Measurements from ENCODE around the gene PLA2G4A.

The PLA2G4A gene

DNA sequence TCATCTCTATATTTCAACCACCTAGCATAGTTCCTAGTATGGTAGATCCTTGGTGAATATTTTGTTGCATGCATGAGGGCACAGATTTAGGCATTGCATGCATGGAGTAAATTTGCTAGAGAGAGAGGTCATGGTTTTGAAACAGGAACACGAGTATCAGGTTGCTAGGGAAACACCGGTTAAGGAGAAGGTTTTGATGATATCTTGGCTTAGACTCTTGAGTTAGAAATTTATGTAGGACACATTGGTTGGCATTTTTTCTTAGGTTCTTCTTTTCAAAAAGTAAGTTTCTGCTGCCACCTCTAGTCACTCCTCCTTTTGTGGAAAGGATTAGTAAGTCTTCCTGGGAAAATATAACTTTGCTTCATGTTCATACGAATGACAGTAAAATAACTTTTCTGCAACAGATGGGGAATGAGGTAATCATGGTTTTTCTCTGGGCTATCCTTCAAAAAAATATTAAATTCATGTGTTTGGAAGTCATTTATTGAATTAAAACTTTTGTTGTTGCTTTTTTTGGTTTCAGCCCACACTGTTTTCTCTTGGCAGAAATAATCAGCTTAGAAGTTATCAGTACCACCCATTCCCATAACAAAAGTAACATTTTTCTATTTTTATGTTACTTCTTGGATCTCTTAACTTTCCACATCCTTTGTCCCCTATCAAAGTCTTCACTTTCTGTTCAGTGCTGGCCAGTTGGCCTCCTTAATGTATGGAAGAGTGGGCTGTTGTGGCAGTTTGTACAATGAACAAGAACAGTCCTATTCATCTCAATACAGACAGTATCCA, 97.3 kb downstream of the PLA2G4A start:
- no peak for DNase-seq

DNA sequence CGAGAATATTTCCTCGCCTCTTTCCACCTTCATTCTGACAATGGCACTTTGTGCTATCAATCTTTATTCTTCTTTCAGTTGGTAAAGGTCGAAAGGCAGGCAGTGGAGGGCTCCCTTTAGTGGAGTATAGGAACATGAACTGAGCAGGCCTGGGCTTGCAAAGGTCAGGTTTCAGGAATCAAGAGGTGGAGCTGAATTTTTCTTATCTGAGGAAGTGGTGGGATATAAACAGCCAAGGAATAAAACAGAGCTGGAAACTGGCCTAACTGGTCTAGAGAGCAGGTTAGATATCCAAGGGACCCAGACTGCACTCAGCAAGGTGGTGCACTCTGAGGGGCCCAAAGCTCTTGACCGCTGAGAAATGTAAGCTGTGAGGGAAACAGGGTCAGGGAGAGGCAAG, 99.1 kb downstream of the PLA2G4A start:
- DNase-seq, result no peak

DNA sequence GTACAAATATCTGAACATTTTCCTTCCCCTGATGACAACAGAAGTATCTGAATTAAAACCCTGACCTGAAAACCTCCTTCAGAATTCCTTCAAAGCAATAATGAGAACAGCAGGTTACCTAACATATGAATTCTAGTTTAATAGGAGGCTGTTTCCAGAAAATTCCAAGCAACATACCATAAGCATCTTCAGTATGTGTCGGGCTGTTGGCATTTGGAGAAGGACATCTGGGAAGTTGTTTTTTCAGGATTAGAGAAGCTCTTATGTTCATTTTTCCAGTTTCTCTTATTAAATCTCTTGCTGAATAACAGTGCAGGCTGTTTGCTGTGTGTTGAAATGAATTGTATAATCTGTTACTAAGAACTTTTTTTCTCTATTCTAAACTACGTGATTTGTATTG, 101.5 kb downstream of the PLA2G4A start:
- no peak for DNase-seq

DNA sequence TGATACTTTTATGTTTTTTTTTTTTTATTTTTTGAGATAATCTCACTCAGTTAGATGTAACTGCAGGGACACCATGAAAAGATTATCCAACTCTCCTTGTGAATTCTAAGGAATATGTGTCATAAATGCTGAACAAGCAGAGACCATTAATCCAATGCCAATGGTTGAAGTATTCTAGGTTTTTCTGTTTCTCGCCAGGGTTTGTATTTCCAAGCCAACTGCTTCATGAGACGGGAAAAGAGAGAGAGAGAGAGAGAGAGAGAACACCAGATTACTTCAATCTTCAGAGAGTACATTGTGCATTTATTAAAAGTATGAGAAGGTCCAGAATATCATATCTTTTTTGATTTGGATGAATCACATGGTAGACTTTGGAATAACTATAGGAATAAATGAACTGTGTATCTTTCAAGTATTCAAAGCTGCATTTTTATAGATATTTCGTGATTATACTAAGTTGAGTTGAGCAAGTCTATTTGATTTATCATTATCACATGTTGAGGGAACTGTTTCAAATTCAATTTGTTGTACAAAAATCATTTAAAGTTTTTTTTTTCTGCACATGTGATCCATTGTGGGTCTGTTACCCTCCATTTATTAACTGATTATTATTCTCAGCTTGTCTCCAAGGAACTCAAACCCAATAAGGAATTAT, 108.4 kb downstream of the PLA2G4A start:
- no peak for DNase-seq

DNA sequence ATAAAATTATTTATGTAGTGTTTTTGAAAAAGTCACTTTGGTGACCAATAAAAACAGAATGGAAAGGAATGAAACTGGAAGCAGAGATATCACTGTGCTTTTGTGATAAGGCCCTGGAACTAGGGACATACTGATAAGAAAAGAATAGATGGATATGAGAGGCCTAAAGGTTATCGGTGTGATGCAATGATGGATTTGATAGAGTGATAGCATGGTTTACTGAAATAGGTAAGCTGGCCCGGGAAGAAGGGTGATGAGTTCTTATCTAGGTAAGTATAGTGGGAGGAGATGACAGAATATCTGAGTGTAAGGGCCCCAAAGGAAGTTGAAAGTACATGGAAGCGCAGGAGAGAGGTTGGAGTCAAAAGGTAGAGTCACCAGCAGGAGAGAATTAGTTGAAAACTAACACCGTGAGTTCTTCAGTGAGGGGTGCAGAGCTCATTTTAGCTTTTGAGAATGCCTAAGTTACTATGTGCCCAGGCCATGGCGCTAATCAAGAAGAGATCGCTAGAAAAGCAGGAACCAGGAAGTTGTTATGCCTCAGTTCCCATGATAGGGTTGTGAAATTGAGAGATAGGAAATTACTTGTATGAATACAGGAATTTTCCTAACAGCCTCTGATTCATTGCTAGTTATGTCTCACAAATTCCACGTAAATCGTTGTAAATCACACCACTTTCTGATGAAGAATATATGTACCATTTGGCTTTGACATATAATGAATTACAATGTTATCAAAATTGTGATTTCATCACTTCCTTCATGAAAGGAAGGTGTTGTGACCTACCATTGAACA, 115.3 kb downstream of the PLA2G4A start:
- no peak for DNase-seq

DNA sequence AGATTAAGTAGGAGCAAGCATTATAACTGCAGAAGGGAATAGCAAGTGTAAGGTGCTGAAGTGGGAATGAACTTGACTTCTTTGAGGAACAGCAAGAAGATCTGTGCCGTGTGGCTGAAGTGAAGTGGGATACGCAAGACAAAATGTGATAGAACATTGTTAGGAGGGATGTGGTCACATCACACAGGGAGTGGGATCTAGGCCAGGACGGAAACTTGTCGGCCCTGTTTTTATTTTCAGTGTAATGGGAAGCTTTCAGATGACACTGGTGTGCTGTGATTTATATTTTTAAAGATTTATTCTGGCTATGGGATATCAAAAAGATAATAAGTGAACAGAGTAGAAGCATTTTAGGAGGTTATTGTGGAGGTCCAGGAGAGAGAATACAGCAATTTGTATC, 116.4 kb downstream of the PLA2G4A start:
- DNase-seq, result no peak

DNA sequence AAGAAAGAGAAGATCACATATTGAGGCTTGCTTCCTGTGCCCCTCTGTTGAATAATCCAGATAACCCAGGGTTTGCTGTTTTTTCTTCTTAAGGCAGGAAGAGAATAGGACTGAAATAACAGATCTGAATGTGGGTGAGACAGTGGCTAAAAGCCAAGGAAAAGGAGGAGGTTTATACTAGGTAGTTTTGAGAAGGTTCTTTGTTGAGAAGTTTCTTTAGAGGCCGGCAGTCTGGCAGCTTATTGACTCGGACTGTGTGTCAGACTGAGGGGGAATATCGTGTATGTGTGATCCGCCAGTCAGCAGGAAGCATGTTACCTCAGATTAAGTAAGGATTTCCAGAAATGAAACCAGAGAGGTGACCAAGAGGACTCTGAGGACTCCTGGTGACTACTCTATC, 119.8 kb downstream of the PLA2G4A start:
- DNase-seq, result no peak

DNA sequence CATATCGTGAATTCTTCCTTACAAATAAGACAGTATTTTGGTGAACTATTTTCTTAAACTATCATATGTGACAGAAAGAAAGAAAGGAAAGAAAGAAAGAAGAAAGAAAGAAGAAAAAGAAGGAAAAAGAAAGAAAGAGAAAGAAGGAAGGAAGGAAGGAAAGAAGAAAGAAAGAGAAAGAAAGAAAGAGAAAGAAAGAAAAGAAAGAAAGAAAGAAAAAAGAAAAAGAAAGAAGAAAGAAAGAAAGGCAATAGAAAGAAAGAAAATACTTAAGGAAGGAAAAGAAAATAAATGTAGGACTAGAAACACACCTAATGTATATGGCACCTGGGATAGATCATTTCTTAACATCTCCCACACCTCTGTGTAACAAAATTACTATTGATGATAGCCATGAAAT, 120.4 kb downstream of the PLA2G4A start:
- no peak for DNase-seq

DNA sequence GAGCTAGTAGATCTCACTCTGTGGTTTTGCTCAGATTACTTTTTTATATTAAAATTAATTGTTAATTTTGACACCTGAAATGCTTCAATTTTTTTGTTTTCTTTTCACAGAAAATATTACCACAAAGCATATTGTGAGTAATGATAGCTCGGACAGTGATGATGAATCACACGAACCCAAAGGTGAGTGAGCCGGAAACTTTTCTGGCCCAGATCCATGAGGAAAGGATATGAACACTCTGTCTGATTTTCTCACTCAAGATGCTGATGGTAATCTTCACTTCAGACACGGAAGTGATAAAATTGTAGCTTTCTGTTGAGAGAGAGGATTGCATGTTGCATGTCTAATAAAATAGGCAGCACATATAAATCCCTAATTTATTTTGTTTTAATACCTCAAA, 121.8 kb downstream of the PLA2G4A start:
- no peak for DNase-seq

DNA sequence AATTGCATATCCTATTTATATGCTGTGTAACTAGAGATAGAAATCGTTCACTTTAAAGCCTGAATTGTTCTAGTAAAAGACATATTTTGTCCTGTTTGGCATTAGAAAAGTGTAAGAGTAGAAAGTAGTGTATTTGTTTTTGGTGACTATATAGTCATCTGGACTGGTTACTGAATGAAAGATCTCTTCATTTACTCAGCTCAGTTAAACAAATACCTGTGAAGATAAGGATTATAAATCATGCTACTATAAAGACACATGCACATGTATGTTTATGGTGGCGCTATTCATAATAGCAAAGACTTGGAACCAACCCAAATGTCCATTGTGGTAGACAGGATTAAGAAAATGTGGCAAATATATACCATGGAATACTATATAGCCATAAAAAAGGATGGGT, 125.1 kb downstream of the PLA2G4A start:
- DNase-seq, result no peak

DNA sequence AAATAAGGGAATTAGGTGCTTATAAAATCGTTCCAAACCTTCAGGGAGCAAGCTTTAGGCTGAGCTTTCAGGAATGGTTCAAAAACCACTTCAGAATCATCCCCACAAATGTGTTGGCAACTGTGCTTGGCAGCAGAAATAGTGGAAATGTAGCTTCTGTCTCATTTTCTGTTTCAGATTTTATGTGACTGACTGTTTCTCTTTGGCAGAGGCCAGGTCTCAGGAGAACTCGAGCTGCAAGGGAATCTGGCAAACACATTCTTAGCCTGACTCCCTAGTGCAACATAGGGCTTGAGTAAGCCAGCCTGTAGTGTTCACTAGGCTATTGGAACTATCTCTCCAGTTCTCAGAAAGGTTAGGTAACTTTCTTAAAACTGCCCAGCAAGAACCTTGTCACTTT, 128.6 kb downstream of the PLA2G4A start:
- DNase-seq, result no peak

DNA sequence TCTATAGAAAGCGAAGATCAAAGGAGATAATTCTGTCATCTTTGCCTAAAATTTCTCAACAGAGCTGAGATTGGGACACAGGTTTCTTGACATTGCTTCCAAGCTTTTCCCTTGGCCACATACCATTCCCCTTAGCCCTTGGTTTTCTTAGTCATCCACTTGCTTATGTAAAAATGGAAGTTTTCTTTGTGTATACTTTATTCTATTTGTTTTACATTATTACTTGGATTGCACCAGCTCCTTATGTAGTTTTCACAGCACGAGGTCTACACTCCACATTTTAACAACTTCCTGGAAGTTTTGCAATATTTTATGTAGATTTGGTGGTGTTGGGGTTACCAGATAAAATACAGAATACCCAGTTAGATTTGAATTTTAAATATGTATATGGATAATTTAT, 129.8 kb downstream of the PLA2G4A start:
- DNase-seq, result no peak

DNA sequence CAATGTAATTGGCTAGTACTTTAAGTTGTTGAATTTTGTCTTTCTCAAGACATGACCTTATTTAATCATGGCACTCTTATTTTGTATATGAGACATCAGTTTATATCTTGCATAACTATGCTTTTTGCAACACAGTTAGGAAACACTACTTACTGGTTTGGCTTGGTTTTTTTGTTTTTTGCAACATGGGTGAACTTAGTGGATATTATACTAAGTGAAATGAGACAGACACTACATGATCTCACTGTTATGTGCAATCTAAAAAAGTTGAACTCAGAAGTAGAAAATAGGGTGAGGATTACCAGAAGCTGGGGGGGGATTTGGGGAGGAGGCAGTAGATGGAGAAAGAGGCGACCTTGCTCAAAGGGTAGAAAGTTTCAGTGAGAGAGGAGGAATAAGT, 132.1 kb downstream of the PLA2G4A start:
- DNase-seq, result no peak

DNA sequence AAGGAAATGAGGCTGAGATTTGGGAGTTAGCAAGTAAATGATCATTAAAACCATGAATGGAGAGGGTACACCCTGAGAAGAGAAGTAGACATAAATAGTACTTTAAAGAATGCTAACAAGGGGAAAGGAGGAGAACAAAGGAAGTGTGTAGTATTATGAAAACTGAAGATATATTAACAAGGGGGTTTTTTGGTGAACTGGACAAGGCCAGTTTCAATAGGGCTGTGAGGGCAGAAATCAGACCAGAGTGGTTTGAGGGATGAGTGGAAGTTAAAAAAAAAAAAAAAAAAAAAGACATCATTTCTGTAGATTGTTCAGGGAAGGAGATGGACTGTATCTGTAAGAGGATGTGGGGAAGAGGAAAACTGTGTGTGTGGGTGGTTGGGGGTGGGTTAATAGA, 137.1 kb downstream of the PLA2G4A start:
- no peak for DNase-seq

DNA sequence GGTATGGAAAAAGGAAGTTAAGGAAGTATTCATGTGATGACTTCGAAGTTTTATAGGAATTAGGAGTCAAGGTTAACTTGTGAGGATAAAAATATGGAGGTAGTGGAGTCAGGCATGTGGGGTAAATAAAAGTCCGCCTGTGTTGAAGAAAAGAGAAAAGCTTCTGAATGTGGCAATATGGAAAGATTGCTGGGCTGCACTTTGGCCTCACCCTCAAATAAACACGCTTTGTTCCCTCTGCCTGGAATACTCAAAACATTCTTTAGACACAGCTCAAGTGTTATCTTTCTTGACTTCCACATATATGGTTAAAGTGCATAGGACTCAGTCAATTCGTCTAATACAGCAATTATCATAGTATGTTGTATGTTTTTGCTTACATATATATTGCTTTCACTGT, 137.7 kb downstream of the PLA2G4A start:
- no peak for DNase-seq

DNA sequence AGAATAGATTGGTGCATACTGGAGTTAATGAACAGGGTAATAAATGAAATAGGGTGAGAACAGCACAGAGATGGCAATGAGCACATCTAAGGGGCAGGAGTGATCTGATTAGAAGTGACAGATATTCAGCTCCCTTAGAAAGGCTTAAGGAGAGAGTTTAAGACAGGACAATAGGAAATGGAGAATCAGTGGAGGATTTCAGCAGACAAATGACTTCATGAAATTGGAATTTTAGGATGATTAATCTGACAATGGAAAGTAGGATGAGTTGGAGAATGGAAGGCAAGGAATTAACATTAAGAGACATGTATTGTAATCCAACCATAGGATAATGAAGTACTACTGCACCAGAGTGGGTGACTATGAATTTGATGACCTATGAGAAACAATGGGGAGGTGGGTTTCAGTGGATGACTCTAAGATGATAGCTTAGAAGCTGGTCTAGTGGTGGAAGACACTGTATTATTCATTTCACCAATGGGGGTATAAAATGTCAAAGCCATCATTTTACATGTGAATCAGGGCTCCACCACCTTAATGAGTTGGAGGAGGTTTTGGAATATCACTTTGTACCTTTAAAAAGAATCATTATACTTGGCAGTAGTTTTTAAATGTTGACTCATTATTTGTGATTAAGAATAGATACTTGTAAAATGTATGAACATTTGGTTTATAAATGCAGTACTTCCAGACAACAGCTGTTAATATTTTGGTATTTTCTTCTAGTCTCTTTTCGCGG, 139.1 kb downstream of the PLA2G4A start:
- DNase-seq, result no peak

DNA sequence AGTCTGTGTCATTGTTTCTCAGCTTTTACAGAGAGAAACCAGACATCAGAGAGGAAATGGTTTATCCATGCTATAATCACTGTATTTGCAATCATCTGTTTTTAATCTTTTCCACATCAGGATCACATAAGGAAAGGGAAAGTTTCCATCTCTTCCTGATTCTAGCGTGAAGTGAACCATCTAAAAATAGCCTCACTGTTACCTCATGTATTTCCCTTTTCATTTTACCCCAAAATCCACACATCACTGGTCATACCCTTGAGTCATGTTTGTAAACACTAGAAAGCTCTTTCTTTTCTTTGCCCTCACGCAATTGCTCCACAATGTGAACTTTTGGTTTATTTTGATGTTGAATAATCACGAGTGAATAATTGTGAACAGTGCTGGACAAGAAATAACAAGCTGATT, 146.0 kb downstream of the PLA2G4A start:
- no peak for DNase-seq

DNA sequence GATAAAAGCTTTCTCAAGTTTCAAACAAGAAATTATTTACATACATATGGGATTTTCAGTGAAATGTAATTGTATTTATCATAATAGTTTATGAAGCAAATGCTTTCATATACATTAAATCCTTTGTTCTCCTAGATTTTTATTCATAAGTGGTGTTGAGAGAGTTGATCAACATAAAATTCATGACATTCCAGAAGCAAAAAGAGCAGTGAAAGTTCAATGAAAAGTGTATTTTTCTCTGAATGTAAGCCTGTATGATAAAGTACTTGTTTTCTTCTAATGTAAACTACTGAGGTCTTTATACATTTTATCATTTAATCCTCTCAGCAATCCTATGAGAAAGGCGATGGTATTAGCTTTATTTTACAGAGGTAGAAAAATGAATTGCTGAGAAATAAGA, 146.5 kb downstream of the PLA2G4A start:
- no peak for DNase-seq

DNA sequence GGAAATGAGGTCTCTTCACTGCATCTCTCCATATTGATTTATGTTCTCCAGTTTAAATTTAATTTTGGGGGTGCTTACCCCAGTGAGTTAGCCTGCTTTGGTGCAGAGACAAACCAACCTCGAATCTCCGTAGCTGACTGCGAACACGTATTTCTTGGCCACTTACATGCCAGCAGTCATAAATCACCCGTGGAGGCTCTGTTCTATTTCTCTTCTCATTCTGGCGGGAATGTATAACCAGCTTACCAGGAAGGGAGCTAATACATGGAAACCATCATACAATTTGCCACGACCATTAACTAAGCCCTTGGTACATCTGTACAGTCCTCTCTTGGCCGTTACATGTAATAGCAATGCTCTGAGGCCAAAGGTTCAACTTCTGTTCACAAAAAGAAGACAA, 148.0 kb downstream of the PLA2G4A start:
- no peak for DNase-seq

DNA sequence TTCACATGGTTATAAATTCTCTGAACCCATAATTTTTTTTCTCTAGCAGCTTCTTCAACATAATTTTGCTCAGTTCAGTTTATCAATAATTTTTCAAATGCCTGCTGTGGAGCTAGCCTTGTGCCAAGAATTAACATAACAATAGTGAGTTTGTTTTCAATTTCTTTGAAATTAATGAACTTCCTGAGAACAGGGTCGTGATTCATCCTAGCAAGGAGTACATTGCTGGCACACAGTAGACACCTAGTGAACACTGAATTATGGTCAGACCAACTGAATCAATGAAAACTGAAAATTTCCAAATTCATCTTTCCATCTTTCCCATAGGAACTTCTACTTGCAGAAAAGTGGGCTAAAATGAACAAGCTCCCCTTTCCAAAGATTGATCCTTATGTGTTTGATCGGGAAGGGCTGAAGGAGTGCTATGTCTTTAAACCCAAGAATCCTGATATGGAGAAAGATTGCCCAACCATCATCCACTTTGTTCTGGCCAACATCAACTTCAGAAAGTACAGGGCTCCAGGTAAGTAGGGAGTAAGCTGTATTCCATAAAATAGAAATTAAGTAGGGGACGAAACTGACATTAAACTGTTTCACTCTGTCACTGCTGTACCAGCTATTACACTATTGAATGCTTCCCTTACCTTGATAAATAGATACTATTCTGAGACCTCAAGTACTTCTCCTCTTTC, 148.7 kb downstream of the PLA2G4A start:
- no peak for DNase-seq

DNA sequence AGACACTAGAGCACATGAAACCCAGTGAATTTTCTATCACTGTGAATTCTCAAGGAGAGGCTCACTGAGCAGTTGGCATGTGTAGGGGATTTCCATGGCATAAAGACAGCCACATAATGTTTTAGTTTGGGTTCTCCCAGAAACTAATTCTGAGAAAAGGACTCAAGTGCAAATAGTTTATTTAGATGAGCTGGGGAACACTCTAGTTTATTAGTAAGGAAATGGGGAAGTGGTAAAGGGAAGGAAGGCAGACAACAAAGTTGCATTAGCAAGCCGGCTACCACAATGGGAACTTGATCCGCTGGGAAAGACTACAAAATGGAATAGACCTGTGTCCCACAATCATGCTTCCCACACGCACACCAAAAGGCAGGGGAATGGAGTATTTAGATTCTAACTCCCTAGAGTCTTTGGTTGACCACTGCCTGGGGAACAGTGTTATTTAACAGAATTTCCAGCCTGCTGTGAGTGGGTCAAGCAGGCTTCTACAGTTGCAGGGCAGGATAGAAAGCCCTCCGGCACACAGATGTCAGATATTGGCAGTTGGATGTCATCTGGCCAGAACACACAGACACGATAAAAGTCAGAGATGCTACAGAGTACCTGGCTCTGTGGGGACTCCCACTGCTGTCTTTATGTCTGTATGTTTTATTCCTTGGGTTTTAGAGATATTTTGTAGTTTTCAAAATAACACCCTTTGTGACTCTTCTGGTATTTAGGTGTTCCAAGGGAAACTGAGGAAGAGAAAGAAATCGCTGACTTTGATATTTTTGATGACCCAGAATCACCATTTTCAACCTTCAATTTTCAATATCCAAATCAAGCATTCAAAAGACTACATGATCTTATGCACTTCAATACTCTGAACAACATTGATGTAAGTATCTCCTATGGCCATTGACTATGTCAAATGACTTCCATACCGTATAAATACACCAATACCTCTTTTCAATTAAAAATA, 150.1 kb downstream of the PLA2G4A start:
- DNase-seq, result no peak

Measured in right forelimb (tissue), 1 donor.